GM12892 (cell line): ENCODE data around the gene B4GALNT1.
"Not testable (repeated sequence)": the region's sequence is repeated elsewhere in the genome, so short reads cannot be mapped to it uniquely, and the experiment has no call there.

ENCODE experiments used
- DNase-seq: peaks from one replicate; pipeline ENCODE4 v3.0.0; 2011; ENCODE audit not compliant: insufficient read length
- FAIRE-seq: peaks from 2 replicates; lab custom pipeline; 2011; peaks lifted over from hg19 to GRCh38; lab: Jason Lieb, UNC
- POLR2A ChIP-seq: IDR thresholded peaks from 2 replicates; pipeline ENCODE4 v1.6.1; 2011; ENCODE audit warnings: low read depth, low read length, control low read depth
- POLR2AphosphoS5 ChIP-seq: IDR thresholded peaks from 2 replicates; pipeline ENCODE4 v1.6.1; 2011; ENCODE audit warnings: low read depth, low read length, control low read depth
- TAF1 ChIP-seq: IDR thresholded peaks from 2 replicates; pipeline ENCODE4 v1.6.1; 2011; ENCODE audit warnings: low read depth, mild to moderate bottlenecking, control low read depth, low read length, borderline replicate concordance

Gene B4GALNT1

DNA sequence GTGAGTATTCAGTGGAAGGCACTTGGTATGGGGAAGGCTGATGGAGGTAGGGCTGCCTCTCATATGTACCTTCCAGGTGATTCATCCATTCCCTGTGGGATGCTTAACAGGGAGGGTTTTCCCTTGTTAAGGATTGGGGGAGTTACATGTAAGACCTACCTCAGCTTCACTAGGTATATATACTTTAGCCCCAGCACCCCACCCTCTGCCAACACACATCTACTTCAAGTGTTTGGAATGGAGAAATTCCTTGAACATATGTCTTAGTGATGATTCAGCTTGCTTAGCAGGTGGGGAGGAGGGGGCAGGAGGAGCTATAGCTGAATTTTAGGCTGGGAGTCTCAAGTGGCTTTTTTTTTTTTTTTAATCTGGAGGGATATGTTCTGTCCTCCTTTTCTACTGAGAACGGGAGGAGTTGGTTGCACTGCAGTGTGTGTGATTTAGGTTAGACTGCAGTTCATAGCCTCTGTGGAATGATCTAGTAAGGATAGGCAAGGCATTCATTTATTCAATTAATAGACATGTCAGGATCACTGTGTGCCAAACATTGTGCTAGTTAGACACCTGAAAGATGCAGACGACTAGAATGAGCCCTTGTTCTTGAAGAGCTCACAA is 40.3 kb downstream of the B4GALNT1 start:
- TF ChIP-seq POLR2A = no peak
- TF ChIP-seq POLR2AphosphoS5 = no peak
- TF ChIP-seq TAF1 = no peak
- no peak for FAIRE-seq
- DNase-seq = no peak

DNA sequence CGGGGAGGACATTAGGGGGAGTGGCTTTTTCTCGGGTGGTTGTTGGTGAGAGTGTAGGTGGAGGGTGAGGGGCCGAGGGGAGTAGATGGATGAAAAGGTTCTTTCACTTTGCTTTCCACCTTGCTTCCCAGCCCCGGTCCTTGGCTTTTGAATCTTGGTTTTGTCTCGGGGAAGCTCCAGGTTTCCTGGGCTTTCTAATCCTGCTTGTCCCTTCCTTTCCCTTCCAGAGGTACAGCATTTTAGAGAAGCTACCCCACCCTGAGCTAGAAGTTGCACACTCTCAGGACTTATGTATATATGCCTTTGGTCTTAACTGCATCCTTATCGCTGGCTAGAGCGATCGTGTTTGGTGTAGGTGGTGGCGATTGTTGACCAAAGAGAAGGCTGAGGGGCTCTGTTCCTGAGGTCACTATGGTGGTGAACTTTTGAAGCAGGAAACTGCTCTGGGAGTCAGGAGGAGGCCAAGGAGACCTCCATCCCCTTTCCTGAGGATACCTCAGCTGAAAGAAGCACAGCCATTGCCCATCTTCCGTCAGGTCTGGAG is 41.1 kb downstream of the B4GALNT1 start:
- no peak for DNase-seq
- no peak for TF ChIP-seq TAF1
- no peak for TF ChIP-seq POLR2AphosphoS5
- no peak for TF ChIP-seq POLR2A
- no peak for FAIRE-seq

DNA sequence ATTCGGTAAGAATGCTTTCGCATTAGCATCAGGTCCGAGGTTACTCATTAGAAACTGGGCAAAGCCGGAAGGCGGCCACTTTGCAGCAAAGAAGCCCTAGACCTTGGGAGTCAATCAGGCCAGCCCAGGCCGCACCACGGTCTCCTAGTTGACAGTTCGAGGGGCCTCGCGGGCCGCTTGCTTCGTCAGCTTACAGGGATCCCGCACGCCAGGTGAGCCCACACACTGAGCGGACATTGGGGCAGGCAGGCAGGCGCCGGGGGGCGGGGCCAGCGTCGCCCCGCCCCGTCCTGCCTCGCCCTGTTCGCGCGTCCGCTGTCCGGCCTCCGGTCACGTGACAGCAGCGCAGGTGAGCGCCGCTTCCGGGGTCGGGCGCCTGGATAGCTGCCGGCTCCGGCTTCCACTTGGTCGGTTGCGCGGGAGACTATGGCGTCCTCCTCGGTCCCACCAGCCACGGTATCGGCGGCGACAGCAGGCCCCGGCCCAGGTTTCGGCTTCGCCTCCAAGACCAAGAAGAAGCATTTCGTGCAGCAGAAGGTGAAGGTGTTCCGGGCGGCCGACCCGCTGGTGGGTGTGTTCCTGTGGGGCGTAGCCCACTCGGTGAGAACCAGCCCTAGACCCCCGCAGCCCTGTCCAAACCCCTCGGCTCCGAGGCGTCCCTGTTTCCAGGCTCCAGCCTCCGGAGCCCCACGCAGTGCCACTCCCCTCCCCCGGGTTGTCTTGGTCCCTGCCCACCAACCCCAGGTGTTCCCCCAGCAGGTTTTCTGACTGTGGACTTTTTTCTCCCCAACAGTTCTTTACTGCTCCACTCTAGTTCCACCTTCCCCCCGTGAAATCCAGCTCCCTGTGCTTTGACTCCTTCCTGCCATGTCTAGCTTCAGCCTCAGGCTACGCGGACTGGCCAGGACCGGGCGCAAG is 41.9 kb downstream of the B4GALNT1 start, which contains the start of gene PIP4K2C:
Gene PIP4K2C (plus strand): TSS at position 329 of the 918 bp plus-strand sequence. CDS start 98 bp downstream, at position 427.
- TF ChIP-seq TAF1 (0 out of 2 replicates have a peak, but pooled peaks have one; percentile 23), POLR2A (peak; percentile 86), POLR2AphosphoS5 (peak; percentile 63)
- DNase-seq (peak; percentile 95), FAIRE-seq (peak; percentile 96)

DNA sequence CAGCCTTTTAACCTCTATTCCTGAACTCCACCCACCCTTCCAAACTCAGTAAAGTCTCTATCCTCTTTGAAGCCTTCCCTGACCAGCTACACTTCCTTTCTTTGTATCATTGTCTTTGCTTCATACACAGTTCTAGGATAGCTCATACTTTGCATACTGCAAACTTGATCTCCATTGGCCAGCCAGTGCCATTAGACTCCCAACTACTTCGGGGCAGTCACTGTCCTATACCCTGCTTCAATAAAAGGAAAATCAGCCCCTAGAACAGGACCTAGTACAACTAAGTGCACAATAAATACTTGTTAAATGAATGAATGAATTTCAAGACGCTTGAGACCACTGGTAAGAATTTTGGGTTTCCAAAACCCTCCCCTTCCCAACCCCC is 42.5 kb downstream of the B4GALNT1 start:
- no peak for FAIRE-seq
- TF ChIP-seq POLR2A = no peak
- TF ChIP-seq TAF1 = no peak
- TF ChIP-seq POLR2AphosphoS5 = no peak
- no peak for DNase-seq

DNA sequence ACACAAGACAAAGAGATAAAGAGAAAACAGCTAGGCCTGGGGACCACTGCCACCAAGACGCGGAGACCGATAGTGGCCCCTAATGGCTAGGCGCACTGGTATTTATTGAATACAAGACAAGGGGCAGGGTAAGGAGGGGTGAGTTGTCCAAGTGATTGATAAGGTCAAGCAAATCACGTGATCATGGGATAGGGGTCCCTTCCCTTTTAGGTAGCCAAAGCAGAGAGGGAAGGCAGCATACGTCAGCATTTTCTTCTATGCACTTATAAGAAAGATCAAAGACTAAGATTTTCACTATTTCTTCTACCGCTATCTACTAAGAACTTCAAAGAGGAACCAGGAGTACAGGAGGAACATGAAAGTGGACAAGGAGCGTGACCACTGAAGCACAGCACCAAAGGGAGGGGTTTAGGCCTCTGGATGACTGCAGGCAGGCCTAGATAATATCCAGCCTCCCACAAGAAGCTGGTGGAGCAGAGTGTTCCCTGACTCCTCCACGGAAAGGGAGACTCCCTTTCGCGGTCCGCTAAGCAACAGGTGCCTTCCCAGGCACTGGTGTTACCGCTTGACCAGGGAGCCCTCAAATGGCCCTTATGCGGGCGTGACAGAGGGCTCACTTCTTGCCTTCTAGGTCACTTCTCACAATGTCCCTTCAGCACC is 43.9 kb downstream of the B4GALNT1 start:
- not testable (repeated sequence) for DNase-seq, FAIRE-seq

DNA sequence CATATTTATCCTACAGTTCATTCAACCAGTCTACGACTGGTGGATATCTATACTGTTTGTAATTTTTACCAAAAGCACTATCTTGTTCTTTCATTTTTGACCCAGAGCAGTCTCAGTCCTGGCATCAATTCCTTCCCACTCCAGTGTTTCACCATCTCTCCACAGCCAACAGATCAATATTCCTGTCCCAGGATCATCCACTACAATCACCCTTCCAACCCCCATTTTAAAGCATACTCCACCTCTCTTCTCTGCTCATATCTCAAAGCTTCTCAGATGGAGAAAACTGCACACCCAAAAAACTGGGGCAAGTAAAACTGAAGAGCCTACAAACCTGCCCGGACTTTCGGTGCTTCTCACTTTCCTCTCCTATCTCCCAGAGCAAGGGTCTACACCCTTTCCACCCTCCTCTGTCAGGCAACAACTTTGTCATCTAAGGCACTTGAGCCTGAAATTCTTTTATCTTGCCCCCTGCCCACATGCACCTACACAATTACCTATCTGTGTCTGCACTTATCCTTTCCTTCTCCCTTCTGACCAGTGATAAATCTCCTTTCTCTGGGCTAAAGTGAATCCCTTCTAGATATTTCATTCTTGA is 46.1 kb downstream of the B4GALNT1 start:
- TF ChIP-seq POLR2AphosphoS5 (no peak), TAF1 (no peak), POLR2A (no peak)
- DNase-seq (no peak), FAIRE-seq (no peak)

DNA sequence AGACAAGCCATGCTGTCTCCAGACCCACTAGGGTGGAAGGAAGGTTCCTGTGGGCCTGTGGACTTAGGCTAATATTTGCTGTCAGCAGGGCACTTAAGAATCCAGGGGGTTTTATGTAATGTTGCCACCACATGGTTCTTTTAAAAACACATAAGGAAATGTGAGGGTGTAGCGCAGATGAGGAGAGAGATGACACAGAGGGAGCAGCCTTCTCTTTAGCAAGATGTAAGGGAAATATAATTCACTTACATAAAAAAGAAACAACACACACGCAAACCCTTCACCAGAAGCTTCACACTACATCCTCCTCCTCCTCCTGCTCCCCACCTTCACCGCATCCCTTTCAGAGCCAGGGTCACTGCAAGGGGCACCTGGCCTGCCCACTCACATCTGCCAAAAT is 46.9 kb downstream of the B4GALNT1 start:
- no peak for DNase-seq
- TF ChIP-seq TAF1 (no peak), POLR2A (no peak), POLR2AphosphoS5 (no peak)
- FAIRE-seq = no peak

DNA sequence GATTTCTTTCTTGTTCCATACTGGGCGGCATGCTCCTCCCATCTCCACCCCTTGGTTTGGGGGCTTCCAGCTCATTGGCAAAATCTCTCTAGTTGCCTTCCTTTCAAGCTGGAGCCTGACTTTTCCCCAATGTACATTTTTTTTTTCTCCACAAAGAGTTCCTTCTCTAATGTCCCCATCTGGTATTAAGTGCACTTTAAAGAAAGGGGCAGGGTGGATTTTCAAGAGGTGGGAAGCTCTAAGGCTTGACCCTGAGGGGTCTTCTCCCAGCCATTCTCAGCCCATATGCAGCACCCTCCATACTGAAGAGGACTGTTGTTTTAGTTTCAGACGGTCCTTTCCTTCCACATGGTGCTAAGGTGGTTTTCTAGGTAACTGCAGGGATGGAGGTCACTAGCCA is 47.8 kb downstream of the B4GALNT1 start:
- TF ChIP-seq TAF1 (no peak), POLR2A (no peak), POLR2AphosphoS5 (no peak)
- no peak for DNase-seq
- FAIRE-seq = no peak

DNA sequence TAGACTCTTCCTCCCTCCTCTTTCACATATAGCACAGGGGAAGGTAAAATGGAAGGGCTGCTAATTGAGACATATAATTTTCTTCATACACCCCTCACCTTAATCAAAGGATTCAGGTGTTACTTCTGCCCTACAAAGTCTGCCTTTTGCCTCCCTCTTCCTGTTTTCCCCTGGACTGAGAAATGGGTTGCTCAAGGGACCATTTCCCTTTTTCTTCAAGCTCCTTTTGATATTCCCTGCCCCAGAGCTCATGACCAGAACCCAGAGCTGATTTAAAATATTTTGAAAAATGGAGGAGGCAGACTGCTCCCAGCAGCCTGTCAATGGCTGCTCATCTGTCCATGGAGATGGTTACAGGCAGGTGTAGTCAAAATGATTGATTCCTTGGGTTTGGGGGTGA is 48.3 kb downstream of the B4GALNT1 start:
- DNase-seq (no peak), FAIRE-seq (no peak)
- TF ChIP-seq POLR2AphosphoS5 (no peak), TAF1 (no peak), POLR2A (no peak)

DNA sequence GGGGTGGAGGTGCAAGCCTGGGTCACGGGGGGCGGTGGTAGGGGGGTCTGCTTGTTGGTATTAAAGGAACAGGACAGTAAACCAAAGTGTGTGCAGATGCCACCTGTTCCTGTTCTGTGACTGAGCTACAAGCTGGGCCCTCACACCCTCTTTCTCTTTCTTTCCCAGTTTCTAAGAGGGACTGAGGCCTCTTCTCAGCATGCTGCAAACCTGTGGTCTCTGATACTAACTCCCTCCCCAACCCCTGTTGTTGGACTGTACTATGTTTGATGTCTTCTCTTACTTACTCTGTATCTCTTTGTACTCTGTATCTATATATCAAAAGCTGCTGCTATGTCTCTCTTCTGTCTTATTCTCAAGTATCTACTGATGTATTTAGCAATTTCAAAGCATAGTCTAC is 49.0 kb downstream of the B4GALNT1 start:
- DNase-seq = no peak
- TF ChIP-seq POLR2A (no peak), POLR2AphosphoS5 (no peak), TAF1 (no peak)
- FAIRE-seq = no peak

DNA sequence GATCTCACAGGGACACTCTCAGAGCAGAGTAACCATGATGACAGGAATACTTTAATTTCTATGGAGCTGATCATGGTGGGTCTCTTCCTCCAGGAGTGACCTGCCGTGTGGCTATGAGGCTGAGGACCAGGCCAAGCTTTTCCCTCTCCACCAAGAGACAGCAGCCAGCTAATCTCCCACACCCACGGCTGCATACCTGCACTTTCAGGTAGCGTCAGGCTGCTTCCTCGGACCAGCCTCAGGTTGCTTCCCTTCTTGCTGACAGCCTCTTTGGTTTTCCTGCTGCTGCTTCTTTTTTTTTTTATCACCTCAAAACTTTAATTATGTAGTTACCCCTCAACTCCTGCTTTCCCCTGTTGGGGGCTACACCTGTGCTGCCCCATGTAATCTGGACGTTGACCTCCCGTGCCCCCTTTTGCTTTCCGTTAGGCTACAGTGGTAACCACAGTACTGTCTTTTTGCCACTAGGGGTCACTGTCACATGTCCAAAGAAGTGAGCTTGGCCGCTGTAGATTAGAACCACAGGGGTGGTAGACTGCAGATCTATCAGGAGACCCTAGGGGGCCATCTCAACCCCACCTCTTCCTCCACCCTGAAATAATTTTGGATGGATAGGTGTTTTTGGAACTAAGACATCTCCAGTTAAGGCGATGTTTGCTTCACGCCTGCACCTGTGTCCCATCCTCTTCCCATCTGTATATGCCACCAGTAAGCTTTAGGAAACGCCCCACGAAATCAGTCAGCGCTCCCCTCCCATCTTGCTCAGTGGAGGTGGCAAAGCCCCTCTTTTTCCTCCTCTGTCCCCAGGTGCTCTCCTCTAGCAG is 49.8 kb downstream of the B4GALNT1 start:
- DNase-seq = peak; percentile 69
- peak; percentile 69 for FAIRE-seq
- no peak for TF ChIP-seq POLR2AphosphoS5
- no peak for TF ChIP-seq TAF1
- no peak for TF ChIP-seq POLR2A
